Amniotic epithelial cell (primary cell): Measurements from ENCODE around the gene IRF3.
A peak's percentile ranks its signal among the peaks of the same experiment; 100 is the strongest.

Experiments
- DNase-seq: peaks from one replicate; pipeline ENCODE4 v3.0.0-alpha.2; 2010; ENCODE audit warnings: low read depth

The IRF3 gene, protein sequence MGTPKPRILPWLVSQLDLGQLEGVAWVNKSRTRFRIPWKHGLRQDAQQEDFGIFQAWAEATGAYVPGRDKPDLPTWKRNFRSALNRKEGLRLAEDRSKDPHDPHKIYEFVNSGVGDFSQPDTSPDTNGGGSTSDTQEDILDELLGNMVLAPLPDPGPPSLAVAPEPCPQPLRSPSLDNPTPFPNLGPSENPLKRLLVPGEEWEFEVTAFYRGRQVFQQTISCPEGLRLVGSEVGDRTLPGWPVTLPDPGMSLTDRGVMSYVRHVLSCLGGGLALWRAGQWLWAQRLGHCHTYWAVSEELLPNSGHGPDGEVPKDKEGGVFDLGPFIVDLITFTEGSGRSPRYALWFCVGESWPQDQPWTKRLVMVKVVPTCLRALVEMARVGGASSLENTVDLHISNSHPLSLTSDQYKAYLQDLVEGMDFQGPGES

DNA sequence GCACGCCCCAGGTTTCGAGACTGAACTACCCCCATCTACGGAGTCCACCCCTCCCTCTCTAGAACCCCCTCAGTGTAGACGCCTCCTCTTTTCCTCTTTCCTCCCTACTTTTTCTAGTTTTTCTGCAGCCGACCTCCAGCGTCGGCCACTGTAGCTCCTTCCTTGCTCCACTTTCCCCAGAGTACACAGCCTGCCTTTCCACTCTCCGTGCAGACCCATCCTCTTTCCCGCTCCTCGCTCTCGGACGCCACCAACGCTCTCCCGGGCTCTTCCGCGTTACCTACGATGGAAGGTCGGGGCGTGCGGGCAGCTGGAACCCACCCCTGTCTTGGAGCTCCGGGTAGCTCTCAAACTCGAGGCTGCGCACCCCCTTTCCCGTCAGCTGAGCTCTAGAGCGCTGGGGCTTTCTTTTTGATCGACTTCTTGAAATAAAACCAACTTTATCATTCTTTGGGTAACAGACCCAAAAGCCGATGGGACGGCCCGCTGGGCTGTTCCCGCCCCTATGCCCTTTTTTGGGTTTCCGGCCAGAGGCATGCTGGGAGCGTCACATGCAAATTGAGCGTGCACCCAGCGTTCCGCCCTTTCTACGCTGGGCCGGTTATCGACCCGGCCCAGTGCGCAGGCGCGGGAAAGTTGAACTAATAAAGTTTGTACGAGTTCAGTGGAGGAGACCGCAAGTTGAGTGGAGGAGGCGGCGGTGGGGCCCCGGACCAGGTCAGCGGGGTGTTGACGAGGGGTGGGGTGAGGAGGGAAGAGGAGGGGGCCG, at the start of gene IRF3, which contains the start of gene BCL2L12:
IRF3 (minus strand) TSS at position 507 of the 769 bp plus-strand sequence. CDS start 1,019 bp downstream, outside the sequence.
BCL2L12 (plus strand) TSS at position 583 of the 769 bp plus-strand sequence. CDS start 760 bp downstream, outside the sequence.
- DNase-seq, result peak; percentile 90

DNA sequence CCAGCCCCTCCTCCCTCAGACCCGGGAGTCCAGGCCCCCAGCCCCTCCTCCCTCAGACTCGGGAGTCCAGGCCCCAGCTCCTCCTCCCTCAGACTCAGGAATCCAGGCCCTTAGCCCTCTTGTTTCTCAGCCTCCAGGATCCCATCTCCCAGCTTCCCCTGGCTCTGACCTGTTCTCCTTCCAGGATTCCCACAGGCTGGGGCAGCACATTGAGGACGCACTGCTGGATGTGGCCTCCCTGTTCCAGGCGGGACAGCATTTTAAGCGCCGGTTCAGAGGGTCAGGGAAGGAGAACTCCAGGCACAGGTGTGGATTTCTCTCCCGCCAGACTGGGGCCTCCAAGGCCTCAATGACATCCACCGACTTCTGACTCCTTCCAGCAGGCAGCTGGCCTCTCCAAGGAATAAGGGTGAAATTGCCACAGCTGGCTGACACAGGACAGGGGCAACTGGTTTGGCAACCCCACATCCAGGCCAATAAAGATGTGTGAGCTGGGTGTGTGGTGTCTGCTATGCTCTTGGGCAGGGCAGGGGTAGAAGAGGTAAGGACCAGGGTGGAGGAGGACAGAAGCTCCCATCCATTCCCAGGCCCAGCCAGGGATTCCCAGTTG, 47.7 kb upstream of the IRF3 start:
- DNase-seq, result no peak

DNA sequence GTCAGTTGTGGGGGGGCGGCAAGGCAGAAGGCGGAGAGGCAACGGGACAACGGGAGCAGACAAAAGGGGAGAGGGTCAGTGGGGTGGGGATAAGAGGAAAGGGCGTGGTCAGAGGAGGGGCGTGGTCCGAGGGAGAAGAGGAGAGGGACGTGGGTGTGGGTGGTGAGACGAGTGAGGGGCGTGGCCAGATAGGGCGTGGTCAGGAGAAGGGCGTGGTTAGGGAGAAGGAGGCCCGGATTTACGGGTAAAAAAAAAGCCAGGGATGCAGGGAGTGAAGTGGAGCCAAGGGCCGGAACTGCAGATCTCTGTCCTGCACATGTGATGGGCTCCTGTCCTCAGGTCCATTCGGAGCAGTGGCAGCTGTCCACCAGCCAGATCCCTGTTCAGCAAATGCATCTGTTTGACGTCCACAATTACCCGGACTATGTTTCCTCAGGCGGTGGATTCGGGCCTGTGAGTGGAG, 46.8 kb upstream of the IRF3 start:
- peak; percentile 92 for DNase-seq

DNA sequence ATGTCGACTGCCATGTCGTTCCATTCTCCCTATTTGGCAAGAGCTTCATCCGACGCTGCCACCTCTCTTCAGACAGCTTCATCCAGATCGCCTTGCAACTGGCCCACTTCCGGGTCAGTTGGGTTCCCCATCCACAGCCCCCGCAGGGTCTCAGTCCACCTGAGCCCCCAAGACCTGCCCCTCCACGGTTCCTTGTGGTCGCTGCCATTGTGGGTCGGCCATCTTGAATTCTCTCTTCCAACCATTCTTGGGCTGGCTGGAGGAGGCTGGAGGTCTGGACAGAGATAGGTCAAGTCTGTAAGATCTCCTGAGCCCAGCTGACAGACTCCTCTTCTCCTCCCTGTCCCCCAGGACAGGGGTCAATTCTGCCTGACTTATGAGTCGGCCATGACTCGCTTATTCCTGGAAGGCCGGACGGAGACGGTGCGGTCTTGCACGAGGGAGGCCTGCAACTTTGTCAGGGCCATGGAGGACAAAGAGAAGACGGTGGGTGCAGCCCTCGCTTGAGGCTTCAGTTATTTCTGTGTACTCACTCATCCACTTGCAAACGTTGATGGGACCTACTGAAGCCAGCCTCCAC, 44.8 kb upstream of the IRF3 start:
- DNase-seq, result peak; percentile 73

DNA sequence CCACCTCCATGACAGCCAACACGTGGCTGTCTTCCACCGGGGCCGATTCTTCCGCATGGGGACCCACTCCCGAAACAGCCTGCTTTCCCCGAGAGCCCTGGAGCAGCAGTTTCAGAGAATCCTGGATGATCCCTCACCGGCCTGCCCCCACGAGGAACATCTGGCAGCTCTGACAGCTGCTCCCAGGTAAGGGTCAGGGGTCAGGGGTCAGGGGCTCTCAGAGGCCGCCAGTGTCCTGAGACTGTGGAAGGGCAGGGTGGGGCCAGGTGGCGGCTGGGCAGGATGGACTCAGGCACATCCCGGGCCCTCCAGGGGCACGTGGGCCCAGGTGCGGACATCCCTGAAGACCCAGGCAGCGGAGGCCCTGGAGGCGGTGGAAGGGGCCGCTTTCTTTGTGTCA, 40.3 kb upstream of the IRF3 start:
- no peak for DNase-seq

DNA sequence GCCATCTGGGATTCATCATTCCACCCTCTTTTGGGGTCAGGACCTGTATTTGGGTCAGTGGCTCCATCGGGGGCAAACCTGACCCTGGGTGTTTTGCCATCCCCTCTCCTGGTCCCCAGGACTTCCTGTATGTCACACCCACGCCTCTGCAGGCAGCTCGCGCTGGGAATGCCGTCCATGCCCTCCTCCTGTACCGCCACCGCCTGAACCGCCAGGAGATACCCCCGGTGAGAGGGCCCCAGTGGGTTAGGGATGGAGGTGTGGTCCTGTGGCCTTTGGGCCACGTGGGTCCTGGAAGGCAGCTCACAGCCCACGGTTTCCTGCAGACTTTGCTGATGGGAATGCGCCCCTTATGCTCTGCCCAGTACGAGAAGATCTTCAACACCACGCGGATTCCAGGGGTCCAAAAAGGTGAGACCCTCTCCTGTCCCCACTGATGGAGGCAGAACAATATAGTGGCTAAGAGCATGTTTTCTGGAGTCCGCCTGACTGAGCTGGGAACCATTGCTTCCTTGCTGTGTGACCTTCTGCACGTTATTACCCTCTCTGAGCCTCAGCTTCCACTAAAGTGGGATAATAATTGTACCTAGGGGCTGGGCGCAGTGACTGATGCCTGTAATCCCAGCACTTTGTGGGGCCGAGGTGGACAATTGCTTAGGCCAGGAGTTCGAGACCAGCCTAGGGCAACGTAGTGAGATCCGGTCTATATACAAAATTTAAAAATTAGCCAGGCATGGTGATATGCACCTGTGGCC, 39.4 kb upstream of the IRF3 start:
- no peak for DNase-seq

DNA sequence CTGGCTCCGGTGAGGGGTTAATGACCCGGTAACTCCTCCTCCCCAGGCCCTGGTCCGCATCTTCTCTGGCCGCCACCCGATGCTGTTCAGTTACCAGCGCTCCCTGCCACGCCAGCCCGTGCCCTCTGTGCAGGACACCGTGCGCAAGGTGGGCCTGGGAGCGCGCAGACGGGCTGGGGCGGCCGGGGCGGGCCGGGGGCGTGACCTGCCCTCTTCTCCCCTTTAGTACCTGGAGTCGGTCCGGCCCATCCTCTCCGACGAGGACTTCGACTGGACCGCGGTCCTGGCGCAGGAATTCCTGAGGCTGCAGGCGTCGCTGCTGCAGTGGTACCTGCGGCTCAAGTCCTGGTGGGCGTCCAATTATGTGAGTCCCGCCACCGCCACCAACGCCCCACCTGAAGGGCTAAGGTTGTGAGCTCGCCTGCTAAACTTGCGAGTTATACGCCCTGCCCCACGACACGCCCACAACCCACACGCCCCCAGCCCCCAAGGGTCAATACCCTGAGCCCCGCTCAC, 35.7 kb upstream of the IRF3 start:
- DNase-seq, result no peak

DNA sequence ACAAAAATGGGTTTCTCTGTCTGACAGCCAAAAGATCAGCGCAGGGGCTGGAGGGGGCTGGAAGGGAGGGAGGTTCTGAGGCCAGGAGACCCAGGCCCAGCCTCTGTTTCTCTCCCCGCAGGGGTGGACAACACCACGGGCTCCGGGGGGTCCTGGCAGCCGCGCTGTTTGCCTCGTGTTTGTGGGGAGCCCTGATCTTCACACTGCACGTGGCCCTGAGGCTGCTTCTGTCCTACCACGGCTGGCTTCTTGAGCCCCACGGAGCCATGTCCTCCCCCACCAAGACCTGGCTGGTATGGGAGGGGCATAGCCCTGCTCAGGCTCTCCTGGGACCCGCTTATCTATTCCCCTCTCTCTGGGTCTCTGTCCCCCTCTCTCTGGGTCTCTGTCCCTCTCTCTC, 34.9 kb upstream of the IRF3 start:
- DNase-seq, result no peak

DNA sequence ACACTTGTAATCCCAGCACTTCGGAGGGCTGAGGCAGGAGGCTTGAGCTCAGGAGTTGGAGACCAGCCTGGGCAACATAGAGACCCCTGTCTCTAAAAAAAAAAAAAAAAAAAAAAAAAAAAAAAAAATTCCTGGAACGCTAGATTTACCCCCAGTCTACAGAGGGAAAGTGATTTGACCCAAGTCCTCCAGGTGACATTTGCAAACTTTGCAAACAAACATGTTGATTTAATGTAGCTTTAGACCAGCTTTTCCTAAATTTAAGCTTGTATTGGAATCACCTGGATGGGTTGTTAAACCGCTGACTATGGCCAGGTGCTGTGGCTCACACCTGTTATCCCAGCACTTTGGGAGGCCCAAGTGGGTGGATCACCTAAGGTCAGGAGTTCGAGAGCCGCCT, 33.7 kb upstream of the IRF3 start:
- no peak for DNase-seq

DNA sequence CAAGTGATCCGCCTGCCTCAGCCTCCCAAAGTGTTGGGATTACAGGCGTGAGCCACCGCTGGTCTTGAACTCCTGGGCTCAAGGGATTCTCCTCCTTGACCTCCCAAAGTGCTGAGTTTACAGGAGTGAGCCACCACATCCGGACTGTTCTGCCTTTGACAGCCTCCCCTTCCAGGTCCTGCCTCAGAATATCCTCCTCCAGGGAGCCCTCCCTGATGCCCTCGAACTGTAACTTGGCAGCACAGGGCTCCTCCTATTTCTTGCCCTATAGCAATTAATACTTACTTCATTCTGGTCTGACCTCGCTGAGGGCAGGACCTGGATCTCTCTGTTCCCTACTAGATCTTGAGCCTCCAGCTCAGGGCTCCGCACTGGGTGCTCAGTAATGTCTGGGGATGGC, 31.2 kb upstream of the IRF3 start:
- no peak for DNase-seq

DNA sequence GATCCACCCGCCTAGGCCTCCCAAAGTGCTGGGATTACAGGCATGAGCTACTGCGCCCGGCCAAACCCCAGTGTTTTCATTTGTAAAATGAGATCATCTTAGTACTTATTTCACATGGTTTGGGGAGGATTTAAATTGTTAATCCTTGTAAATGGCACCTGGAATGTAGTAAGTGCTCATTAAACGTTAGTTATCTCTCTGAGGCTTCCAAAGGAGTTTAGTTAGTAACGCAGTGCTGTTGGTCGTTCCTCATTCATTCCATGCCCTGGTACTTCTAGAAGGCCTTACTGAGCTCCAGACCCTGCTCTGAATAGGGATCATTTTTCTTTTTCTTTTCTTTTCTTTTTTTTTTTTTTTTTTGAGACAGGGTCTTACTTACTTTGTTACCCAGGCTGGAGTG, 30.5 kb upstream of the IRF3 start:
- no peak for DNase-seq

DNA sequence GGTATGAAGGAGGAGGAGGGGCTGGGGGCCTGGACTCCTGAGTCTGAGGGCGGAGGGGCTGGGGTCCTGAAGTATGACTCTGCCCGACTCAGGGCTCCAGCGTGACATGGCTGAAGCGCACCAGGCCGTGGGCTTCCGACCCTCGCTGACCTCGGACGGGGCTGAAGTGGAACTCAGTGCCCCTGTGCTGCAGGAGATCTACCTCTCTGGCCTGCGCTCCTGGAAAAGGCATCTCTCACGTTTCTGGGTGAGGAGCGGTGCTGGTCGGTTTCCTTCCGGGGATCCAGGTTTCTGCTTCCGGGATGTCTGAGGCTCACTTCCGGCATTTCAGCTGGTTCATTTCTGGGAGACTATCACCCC, 26.5 kb upstream of the IRF3 start:
- DNase-seq, result no peak

DNA sequence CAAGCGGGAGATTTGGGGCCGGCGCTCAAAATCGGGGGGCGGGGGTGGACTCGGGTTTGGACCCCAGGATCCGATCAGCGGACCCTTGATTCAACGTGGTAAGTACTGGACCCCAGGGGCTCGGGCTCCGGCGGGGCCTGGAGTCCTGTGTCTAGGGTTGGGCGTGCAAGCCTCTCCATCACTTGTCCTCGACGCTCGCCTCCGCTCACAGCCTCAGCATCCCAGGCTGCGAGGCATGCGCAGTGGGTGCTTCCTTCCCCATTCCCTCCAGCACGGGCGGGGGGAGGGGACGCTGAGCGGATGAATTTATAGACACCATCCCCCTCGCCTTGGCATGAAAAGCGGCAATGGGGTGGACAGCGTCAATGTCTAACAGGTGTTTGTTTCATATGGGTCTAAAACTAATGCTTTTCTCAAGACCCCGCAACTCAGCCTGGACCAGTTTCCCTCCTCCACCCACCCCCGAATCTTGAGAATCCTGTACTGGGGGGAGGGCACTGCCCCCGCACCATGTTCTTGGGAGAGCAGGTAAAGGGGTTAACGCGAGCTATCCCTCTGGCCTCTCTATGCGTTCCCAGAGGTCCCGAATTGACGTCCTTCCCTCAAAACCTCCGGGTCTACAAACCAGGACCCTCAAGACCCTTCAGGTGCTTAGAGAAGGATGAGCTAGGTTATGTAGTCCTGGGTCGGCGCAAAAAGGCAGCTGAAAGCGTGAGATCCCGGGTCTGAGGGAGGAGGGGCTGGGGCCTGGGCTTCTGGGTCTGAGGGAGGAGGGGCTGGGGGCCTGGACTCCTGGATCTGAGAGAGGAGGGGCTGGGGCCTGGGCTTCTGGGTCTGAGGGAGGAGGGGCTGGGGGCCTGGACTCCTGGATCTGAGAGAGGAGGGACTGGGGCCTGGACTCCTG, 25.8 kb upstream of the IRF3 start:
- DNase-seq, result peak; percentile 77

DNA sequence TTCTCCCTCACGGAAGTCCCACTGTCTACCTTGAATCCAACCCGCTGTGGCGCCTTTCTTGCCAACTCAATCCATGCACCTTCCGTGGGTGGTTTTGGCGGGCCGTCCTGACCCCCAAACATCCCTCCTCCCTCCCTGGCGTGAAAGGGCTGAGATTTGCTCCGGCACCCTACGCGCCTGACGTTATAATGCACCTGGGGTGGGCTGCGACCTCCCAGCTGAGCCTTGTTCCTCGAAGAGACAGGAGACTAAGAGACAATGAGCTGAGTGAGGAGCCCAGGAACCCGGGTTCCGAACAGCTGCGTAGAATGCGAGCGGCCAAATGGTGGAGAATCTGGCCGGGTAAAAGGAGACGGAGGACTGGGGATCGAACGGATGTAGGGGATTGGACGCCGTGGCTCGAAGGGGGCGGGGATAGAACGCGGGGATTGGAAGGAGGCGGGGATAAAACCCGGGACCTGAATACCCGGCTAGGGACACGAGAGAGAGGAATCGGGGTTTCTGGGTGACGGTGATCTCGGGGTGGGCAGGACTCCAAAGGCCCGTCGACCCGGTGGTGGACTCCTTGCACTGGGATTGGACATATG, 25.1 kb upstream of the IRF3 start, which contains the start of gene CPT1C:
CPT1C (plus strand) TSS at position 461 of the 587 bp plus-strand sequence. CDS start 1,137 bp downstream, outside the sequence.
- peak; percentile 65 for DNase-seq

DNA sequence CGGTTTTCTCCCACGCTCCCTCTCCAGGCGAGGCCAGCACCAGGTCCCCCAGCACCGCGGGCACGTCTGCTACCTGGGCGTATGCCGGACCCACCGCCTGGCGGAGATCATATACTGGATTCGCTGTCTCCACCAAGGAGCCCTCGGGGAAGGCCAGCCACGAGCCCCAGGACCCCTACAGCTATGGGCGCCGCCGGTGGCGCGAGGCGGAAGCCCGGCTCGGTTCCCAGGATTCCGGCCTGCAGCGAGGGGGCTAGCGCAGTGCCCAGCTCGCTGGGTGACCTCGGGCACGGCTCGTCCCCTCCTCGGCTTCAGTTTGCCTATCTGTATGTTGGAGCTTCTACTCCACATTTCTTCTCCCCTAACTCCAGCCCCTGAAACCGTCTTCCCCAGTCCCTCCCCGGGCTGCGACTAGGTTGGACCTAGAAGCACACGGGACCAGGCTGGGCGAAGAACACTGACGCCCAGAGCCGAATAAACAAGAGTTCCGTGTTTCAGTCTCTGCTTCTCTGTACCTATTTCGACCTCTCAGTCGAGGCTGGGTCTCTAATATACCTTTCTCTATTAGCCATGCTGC, 24.5 kb upstream of the IRF3 start:
- no peak for DNase-seq

DNA sequence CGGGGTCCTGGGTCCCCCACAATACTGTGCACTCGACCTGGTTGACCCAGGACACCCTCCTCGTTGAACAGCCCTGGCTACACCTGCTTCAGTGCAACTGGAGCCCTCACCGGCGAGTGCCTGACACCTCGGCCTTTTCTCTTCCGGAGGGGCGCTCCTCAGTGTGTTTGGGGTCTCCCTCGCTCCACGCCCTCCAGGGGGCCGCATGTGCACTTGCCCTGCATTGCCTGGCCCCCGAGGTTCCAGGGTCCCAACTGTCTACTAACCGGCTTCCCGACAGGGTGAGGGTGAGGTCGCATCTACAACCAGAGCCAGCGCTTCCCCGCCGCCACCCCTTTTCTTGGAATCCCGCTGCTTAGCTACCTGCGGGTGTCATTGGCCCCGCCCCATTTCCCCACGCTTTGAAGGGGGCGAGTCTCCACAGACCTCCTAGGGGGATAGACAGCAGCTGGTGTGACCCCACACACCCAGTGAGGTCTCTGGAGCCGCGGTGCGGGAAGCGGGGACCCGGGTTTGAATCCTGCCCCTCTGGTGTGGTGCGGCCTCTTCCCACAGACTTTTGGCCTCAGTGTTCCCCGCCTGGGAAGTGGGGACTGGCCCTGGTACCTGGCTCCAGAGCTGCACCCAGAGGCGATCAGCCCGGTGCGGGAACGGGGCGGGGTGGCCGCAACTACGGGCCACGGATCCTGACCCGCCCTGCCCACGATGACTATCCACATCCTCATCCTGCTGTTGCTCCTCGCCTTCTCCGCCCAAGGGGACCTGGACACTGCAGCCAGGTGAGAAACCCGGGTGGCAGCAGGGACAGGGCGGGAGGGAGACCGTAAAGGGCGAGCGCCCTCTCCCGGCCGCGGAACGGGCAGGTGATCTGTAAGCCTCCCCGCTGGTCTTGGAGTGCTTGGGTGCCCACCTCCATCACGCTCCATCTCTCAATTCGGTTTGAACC, 23.7 kb upstream of the IRF3 start, which contains the start of gene ADM5:
ADM5 (plus strand) TSS at position 462 of the 946 bp plus-strand sequence; CDS start at position 706, 244 bp downstream.
- no peak for DNase-seq

DNA sequence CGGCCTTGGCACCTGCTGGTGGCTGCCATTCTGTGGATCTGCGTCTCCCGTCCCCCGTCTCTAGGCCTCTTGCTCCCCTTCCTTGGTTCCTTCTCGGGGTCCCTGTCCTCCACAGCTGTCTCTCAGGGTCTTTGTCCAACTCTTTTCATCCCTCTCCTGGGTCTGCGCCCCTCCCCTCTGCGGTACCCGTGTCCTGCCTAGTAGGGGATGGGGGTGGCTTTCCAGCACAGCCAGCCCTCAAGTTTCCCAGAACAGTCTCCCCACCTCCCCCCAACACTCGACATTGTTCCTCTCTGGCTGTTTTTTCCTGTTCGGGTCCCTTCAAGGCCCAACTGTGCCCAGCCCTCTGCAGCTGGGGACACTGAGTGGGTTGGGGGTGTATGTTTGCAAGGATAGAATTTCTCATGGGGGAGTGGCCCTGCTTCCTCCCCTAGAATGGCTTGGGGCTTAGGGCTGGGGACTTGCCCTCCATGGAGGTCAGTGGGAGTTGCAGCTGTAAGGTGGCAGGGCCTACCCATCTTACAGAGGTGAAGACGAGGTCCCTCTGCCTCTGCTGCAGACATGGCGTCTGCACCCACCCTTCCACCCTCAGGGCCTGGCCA, 23.0 kb upstream of the IRF3 start:
- DNase-seq, result no peak
